Effector CD8-positive, alpha-beta T cell (primary cell): ENCODE measurements around the gene EXD2.
A peak's percentile ranks its signal among the peaks of the same experiment; 100 is the strongest.
"Not testable (repeated sequence)": the region's sequence is repeated elsewhere in the genome, so short reads cannot be mapped to it uniquely, and the experiment has no call there.

Experiments used
- DNase-seq: peaks from one replicate; lab custom pipeline; 2025; lab: John Stamatoyannopoulos, UW

EXD2 gene

DNA sequence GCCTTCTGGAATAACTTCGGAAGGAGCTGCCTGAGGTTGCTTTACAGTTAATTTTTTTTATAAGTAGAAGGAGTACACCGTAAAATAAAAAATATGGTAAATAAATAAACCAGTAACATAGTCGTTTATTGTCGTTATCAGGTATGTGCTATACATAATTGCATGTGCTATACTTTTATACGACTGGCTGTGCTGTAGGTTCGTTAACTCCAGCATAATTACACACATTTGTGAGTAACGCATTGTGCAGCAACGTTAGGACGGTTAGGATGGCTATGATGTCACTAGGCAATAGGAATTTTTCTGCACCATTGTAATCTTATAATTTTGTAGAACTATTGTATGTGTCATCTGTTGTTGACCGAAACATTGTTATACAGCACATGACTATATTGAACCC, 8.5 kb downstream of the EXD2 start:
- DNase-seq = no peak

- no peak for DNase-seq
These were observed 13.5 kb downstream of the EXD2 start for GRCh38 chr14:69204753-69205152.

- DNase-seq = no peak
These were observed 16.2 kb downstream of the EXD2 start for GRCh38 chr14:69207435-69208041.

- no peak for DNase-seq
These were observed 17.4 kb downstream of the EXD2 start for GRCh38 chr14:69208666-69209065.

- DNase-seq = no peak
These were observed 23.1 kb downstream of the EXD2 start for GRCh38 chr14:69214393-69214792.

DNA sequence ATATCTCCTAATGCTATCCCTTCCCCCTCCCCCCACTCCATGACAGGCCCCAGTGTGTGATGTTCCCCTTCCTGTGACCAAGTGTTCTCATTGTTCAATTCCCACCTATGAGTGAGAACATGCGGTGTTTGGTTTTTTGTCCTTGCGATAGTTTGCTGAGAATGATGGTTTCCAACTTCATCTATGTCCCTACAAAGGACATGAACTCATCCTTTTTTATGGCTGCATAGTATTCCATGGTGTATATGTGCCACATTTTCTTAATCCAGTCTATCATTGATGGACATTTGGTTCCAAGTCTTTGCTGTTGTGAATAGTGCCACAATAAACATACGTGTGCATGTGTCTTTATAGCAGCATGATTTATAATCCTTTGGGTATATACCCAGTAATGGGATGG, 26.4 kb downstream of the EXD2 start:
- DNase-seq = not testable (repeated sequence)

DNA sequence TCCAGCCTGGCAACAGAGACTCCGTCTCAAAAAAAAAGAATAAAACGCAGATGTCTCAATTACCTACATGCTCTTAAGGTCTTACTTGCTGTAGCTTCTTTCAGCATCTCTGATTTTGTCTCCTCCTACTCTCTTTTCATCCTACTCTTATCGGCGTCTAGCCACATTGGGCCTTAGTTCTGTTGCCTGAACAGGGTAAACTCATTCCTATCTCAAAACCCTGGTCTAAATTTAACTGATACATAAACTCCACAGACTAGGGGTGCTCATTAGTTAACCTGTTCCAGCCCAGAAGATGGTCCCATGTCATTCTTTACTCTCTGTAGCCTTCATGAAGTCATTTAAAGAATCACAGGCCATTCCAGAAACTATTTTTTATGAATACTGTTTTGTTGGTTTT, 33.6 kb downstream of the EXD2 start:
- no peak for DNase-seq

- no peak for DNase-seq
These were observed 34.9 kb downstream of the EXD2 start for GRCh38 chr14:69226178-69226577.

DNA sequence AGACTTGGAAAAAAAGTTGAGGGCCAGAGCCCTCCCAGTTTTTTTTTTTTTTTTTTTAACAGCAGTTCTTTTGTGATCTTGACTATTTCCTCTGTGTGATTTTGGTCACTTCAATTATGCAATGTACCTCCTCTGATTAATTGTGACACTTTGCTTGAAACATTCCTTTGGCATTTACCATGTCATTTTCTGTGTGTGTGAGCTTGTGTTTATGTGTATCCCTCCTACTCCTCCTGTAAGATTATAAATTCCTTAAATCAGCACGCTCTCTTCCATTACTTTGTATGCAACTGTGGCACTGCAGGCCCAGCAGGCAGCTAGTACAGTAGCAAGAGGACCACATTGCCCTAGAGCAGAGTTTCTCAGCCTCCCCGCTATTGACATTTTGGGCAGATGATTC, 35.4 kb downstream of the EXD2 start:
- DNase-seq = no peak

GRCh38 chr14:69231486-69231885, 40.2 kb downstream of the EXD2 start:
- no peak for DNase-seq

DNA sequence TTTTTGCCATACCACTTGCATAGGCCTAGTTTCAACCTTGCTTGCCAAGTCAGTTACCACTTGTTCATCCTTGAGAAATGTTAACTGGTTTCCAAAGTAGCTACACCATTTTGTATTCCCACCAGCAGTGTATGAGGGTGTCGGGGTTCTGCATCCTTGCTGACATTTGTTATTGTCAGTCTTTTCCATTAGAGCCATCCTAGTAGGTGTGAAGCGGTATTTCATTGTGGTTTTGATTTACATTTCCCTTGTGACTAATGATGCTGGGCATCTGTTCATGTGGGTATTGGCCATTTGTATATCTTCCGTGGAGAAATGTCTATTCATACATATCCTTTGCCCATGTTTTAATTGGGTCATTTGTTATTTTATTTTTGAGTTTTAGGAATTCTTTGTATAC, 41.1 kb downstream of the EXD2 start:
- no peak for DNase-seq

- no peak for DNase-seq
These were observed 42.8 kb downstream of the EXD2 start for GRCh38 chr14:69234106-69234505.

GRCh38 chr14:69235708-69236107, 44.4 kb downstream of the EXD2 start:
- no peak for DNase-seq

- no peak for DNase-seq
These were observed 45.8 kb downstream of the EXD2 start for GRCh38 chr14:69237142-69237541.

- no peak for DNase-seq
These were observed 46.3 kb downstream of the EXD2 start for GRCh38 chr14:69237584-69237983.

- DNase-seq = no peak
These were observed 47.6 kb downstream of the EXD2 start for GRCh38 chr14:69238883-69239282.

GRCh38 chr14:69240527-69241173, 49.4 kb downstream of the EXD2 start:
- DNase-seq = no peak

GRCh38 chr14:69241577-69241976, 50.3 kb downstream of the EXD2 start:
- no peak for DNase-seq

GRCh38 chr14:69242311-69243224, 51.3 kb downstream of the EXD2 start:
- DNase-seq = peak; percentile 22

DNA sequence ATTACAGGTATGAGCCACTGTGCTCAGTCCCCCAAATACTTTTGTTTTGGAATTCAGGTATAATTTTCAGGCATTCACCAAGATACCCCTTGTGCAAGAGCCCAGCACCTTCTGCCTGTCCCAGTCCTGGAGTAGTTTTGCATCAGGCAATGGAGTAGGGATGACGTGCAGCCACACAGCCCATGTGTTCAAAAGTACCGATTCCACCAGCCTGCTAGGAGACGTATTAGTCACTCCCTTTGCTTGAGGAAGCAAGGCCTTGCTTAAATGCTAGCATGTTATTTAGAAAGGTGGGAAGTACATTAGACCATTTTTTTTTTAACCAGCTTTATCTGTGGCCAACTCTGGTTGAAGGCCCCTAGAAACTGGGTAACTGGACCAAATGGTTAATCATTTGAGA, 53.6 kb downstream of the EXD2 start:
- no peak for DNase-seq

- DNase-seq = no peak
These were observed 55.0 kb downstream of the EXD2 start for GRCh38 chr14:69246331-69246730.

GRCh38 chr14:69247676-69248440, 56.6 kb downstream of the EXD2 start:
- no peak for DNase-seq
